IMR-90 (cell line): ENCODE measurements around the gene PARP3. TPM values are rescaled to one million over a fixed set of nuclear protein-coding genes. Genes with fewer than 3 reads are reported as not detected.

ENCODE experiments used
- ATAC-seq: fragments of 200-7000 bp; cut with Tn5 transposase; 2 replicates; pipeline ENCODE4 v1.9.1; 2020; ENCODE audit warnings: low read depth, mild to moderate bottlenecking, moderate library complexity
- BruUV-seq: library from RNA; stranded (reverse); fragments of 400-500 nt; replicated peaks from 2 replicates; lab custom pipeline; 2021; lab: Mats Ljungman, UMichigan
- CTCF ChIA-PET: fragments of 300-600 bp; formaldehyde crosslinking; extraction: SDS; loops from one replicate; lab custom pipeline; 2021; ENCODE audit warnings: antibody characterized with exemption; lab: Yijun Ruan, JAX
- POLR2A ChIA-PET: fragments of 300-600 bp; sonication (Branson Sonifier 250); formaldehyde crosslinking; loops from one replicate; lab custom pipeline; 2022; ENCODE audit warnings: antibody characterized with exemption; ENCODE audit not compliant: unreplicated experiment; lab: Charles Lee
- DNase-seq: peaks from one replicate; pipeline ENCODE4 v3.0.0; 2013
- H2AFZ ChIP-seq: replicated peaks from 2 replicates; pipeline ENCODE3; 2013; ENCODE audit warnings: low read length, mild to moderate bottlenecking; ENCODE audit not compliant: poor library complexity
- H2AK5ac ChIP-seq: 2 replicates; pipeline ENCODE4 v1.6.1; 2013; ENCODE audit warnings: low read depth, low read length, inconsistent platforms
- H2AK9ac ChIP-seq: replicated peaks from 2 replicates; pipeline ENCODE3; 2013; ENCODE audit warnings: mild to moderate bottlenecking, low read depth, low read length, moderate library complexity; ENCODE audit not compliant: poor library complexity
- H2BK120ac ChIP-seq: 2 replicates; pipeline ENCODE4 v1.6.1; 2013; ENCODE audit warnings: low read depth, low read length, inconsistent platforms
- H2BK15ac ChIP-seq: 3 replicates; pipeline ENCODE4 v1.6.1; 2013; ENCODE audit warnings: low read depth, low read length, inconsistent platforms
- H2BK20ac ChIP-seq: 2 replicates; pipeline ENCODE4 v1.6.1; 2013; ENCODE audit warnings: low read depth, mild to moderate bottlenecking, inconsistent platforms, low read length, moderate library complexity
- H2BK5ac ChIP-seq: 2 replicates; pipeline ENCODE4 v1.6.1; 2013; ENCODE audit warnings: mild to moderate bottlenecking, low read depth, low read length, inconsistent platforms; ENCODE audit not compliant: poor library complexity, severe bottlenecking
- H3K14ac ChIP-seq: replicated peaks from 2 replicates; pipeline ENCODE4 v1.6.1; 2013; ENCODE audit warnings: low read depth, low read length, inconsistent platforms
- H3K18ac ChIP-seq: 2 replicates; pipeline ENCODE4 v1.6.1; 2013; ENCODE audit warnings: low read depth, low read length, control low read depth
- H3K23ac ChIP-seq: 2 replicates; pipeline ENCODE4 v1.6.1; 2013; ENCODE audit warnings: low read depth, low read length, inconsistent platforms
- H3K27ac ChIP-seq: 2 replicates; pipeline ENCODE4 v1.5.1; 2013; ENCODE audit warnings: mild to moderate bottlenecking, control low read depth, low read length; ENCODE audit not compliant: insufficient read depth
- H3K27me3 ChIP-seq: 2 replicates; pipeline ENCODE4 v1.6.1; 2013; ENCODE audit warnings: low read length; ENCODE audit not compliant: control insufficient read depth, insufficient read depth
- H3K36me3 ChIP-seq: 2 replicates; pipeline ENCODE4 v1.6.1; 2013; ENCODE audit warnings: low read length, mixed read lengths; ENCODE audit not compliant: control insufficient read depth, insufficient read depth
- H3K4ac ChIP-seq: 2 replicates; pipeline ENCODE4 v1.6.1; 2013; ENCODE audit warnings: low read depth, low read length, inconsistent platforms
- H3K4me1 ChIP-seq: 2 replicates; pipeline ENCODE4 v1.6.1; 2013; ENCODE audit warnings: low read length, mixed read lengths; ENCODE audit not compliant: control insufficient read depth, insufficient read depth
- H3K4me2 ChIP-seq: 2 replicates; pipeline ENCODE4 v1.6.1; 2013; ENCODE audit warnings: low read depth, mild to moderate bottlenecking, control low read depth, low read length, moderate library complexity
- H3K4me3 ChIP-seq: 2 replicates; pipeline ENCODE4 v1.5.1; 2013; ENCODE audit warnings: low read depth, mild to moderate bottlenecking, control low read depth, low read length, moderate library complexity; ENCODE audit not compliant: insufficient read depth
- H3K56ac ChIP-seq: 2 replicates; pipeline ENCODE4 v1.6.1; 2013; ENCODE audit warnings: low read length, inconsistent platforms; ENCODE audit not compliant: insufficient read depth; ENCODE audit errors: extremely low read depth
- H3K79me1 ChIP-seq, 2 experiments: 2 replicates each; pipeline ENCODE4 v1.6.1; 2013; ENCODE audit warnings: low read length in 2 of 2, inconsistent platforms in 1 of 2, low read depth in 1 of 2
- H3K9ac ChIP-seq: 2 replicates; pipeline ENCODE4 v1.6.1; 2013; ENCODE audit warnings: low read depth, low read length, control low read depth
- H3K9me1 ChIP-seq: 2 replicates; pipeline ENCODE4 v1.6.1; 2013; ENCODE audit warnings: low read length, inconsistent platforms; ENCODE audit not compliant: insufficient read depth
- H3K9me3 ChIP-seq: 2 replicates; pipeline ENCODE4 v1.6.1; 2013; ENCODE audit warnings: low read length; ENCODE audit not compliant: control insufficient read depth, insufficient read depth
- H4K20me1 ChIP-seq: 2 replicates; pipeline ENCODE4 v1.6.1; 2013; ENCODE audit warnings: low read length, inconsistent platforms; ENCODE audit not compliant: insufficient read depth
- H4K5ac ChIP-seq: 2 replicates; pipeline ENCODE4 v1.6.1; 2013; ENCODE audit warnings: mild to moderate bottlenecking, low read depth, low read length, control low read depth
- H4K8ac ChIP-seq, 2 experiments: 2 replicates each; pipeline ENCODE4 v1.6.1; 2013; ENCODE audit warnings: low read depth in 2 of 2, low read length in 2 of 2, control low read depth in 1 of 2, inconsistent platforms in 1 of 2
- H4K91ac ChIP-seq: 2 replicates; pipeline ENCODE4 v1.6.1; 2013; ENCODE audit warnings: low read depth, low read length, inconsistent platforms; ENCODE audit not compliant: insufficient read depth
- CHD1 ChIP-seq: IDR thresholded peaks from 2 replicates; pipeline ENCODE4 v1.6.1; 2012; ENCODE audit warnings: low read depth, low read length, improper control_type of control experiment
- CTCF ChIP-seq: conservative IDR thresholded peaks from 2 replicates; pipeline ENCODE4 v1.5.1; 2012; ENCODE audit warnings: mild to moderate bottlenecking, low read depth, low read length, improper control_type of control experiment
- FOS ChIP-seq: fragments of 150-350 bp; IDR thresholded peaks from 2 replicates; pipeline ENCODE4 v1.6.1; 2016; ENCODE audit warnings: low read depth, low read length
- MAFK ChIP-seq: IDR thresholded peaks from 2 replicates; pipeline ENCODE4 v1.6.1; 2012; ENCODE audit warnings: low read depth, low read length, improper control_type of control experiment
- NFE2L2 ChIP-seq: fragments of 150-350 bp; IDR thresholded peaks from 2 replicates; pipeline ENCODE4 v1.6.1; 2016; ENCODE audit warnings: low read depth, mild to moderate bottlenecking, low read length
- POLR2A ChIP-seq: IDR thresholded peaks from 2 replicates; pipeline ENCODE4 v1.6.1; 2012; ENCODE audit warnings: mild to moderate bottlenecking, low read depth, low read length
- WGBS, 2 experiments: methylation state at CpG; one replicate each; pipeline versions ENCODE4 v1.1.5 to v1.1.7; 2013; ENCODE audit warnings: missing lambda C conversion rate in 2 of 2; ENCODE audit not compliant: insufficient read length in 1 of 2; ENCODE audit errors: extremely low coverage in 2 of 2; 5-methylcytosine and 5-hydroxymethylcytosine counted together
- dilution Hi-C: fragments of 300-500 bp; cut with HindIII; formaldehyde crosslinking; loops from one replicate; pipeline ENCODE4 v1.14.3; 2018; ENCODE audit warnings: low sequenced_read_pairs; ENCODE audit not compliant: unreplicated experiment
- in situ Hi-C: fragments of 300-500 bp; cut with MboI; formaldehyde crosslinking; loops from 3 replicates; pipeline ENCODE4 v1.14.3; 2019; ENCODE audit warnings: low sequenced_read_pairs, inconsistent platforms, mixed read lengths
- intact Hi-C: fragments of 100-400 bp; cut with micrococcal nuclease; formaldehyde crosslinking; loops from 2 replicates; pipeline ENCODE4 v1.10.0; 2022
- polyA plus RNA-seq, 3 experiments: library from polyadenylated mRNA; depleted of rRNA; stranded (reverse); fragments of >200 nt; gene quantifications; 2 replicates each; pipeline ENCODE4 v1.2.3, GENCODE V29; 2012; ENCODE audit warnings: low replicate concordance in 1 of 3
- total RNA-seq: library from RNA; depleted of rRNA; stranded (reverse); fragments of >200 nt; gene quantifications from 2 replicates; pipeline ENCODE4 v1.2.3, GENCODE V29; 2012
- TF ChIP-seq, protein P1 (sequence below): fragments of 150-350 bp; IDR thresholded peaks from 2 replicates; pipeline ENCODE4 v1.6.1; 2016; ENCODE audit warnings: low read depth, mild to moderate bottlenecking, low read length, moderate library complexity, borderline replicate concordance

Gene PARP3
- total and polyA plus RNA-seq, 2 of the 4 experiments (the other 2 are of a cell fraction) = 16.3 to 22.0 TPM

DNA sequence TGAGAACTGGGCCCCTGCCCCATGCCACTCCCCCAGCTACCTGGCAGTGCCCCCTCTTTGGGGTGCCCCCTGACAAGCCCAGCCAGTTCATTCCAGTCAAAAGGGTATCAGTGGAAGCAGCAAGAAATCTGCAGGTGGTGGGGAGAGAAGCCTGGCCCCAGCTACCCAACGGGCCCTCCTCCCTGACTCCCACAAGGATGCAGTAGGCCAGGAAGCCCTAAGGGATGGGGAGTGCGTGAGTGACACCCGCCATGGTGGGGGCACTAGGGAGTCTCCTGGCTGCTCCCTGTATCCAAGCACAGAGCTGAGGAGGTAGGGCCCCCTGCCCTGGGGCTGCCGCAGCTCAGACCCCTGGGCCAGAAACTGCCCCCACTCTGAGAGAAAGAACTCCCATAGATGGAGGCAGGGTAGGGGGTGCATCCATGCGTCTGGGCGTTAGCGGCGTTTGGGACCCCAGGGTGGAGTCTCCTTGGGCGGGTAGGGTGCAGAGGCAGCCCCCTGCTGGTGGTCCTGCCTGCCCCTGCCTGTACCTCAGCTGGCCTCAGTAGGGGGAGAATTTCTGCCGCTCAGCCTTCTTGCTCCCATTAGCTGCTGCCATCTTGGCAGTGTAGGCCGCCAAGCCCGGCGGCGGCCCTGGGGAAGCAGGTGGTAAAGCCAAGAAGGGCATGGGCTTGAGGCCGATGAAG lies 15.5 kb downstream of the PARP3 start:
- TF ChIP-seq, protein P1, sequence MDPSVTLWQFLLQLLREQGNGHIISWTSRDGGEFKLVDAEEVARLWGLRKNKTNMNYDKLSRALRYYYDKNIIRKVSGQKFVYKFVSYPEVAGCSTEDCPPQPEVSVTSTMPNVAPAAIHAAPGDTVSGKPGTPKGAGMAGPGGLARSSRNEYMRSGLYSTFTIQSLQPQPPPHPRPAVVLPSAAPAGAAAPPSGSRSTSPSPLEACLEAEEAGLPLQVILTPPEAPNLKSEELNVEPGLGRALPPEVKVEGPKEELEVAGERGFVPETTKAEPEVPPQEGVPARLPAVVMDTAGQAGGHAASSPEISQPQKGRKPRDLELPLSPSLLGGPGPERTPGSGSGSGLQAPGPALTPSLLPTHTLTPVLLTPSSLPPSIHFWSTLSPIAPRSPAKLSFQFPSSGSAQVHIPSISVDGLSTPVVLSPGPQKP = no peak
- TF ChIP-seq POLR2A = no peak
- TF ChIP-seq CHD1 = no peak
- no peak for TF ChIP-seq MAFK
- TF ChIP-seq CTCF = no peak
- TF ChIP-seq NFE2L2 = no peak
- TF ChIP-seq FOS = no peak

More for the DNA sequence above, 15.5 kb downstream of the PARP3 start:
- Histone ChIP-seq H2BK5ac (no peak overlapping the region), H3K4me1 (peaks cover 9% of the 10 kb centered on the region), H3K9ac (no peak overlapping the region), H2AK5ac (no peak overlapping the region), H3K36me3 (peaks cover 32% of the 10 kb centered on the region), H3K9me1 (peaks cover 6% of the 10 kb centered on the region), H4K5ac (no peak overlapping the region), H3K18ac (no peak overlapping the region), H2AFZ (peak overlapping the region; percentile 6), H4K20me1 (peaks cover 9% of the 10 kb centered on the region; the same call in 1 of the 2 replicates), H4K91ac (no peak overlapping the region), H2AK9ac (peak overlapping the region; percentile 48), H2BK120ac (no peak overlapping the region), H3K4me3 (no peak overlapping the region), H4K8ac (no peak overlapping the region), H3K79me1 (peaks cover 0 to 13% of the 10 kb centered on the region in 2 experiments; a peak in 3 of 4 replicates), H3K4ac (no peak overlapping the region), H3K4me2 (no peak overlapping the region), H3K27ac (no peak overlapping the region), H2BK20ac (no peak overlapping the region), H3K14ac (no peak overlapping the region), H3K56ac (no peak overlapping the region), H3K23ac (no peak overlapping the region), H2BK15ac (no peak overlapping the region), H3K27me3 (no peaks in the 10 kb centered on the region), H3K9me3 (no peaks in the 10 kb centered on the region)
- POLR2A ChIA-PET = interaction anchor here (1.0 kb wide), 1 partner anchor 26 kb away, joined by 3 read pairs; the partner anchor contains the start of gene ACY1
- TSS peak; percentile 69 for BruUV-seq
- in situ Hi-C loops (loop anchor here (25.0 kb wide), 1 partner anchor 1620 kb away; the partner anchor contains the start of genes RASSF1, TUSC2 and ZMYND10), intact Hi-C loops (no loop called here), dilution Hi-C loops (no loop called here)
- no peak for ATAC-seq
- CTCF ChIA-PET = interaction anchor here (0.9 kb wide), 1 partner anchor 17 kb away, joined by 4 read pairs; the partner anchor contains the start of gene ABHD14A
- DNase-seq = no peak
- 90% methylated on average over 2 of the region's 15 CpGs; no CpG with 5 or more reads in 1 of the 2 experiments for WGBS, 2 experiments
